Non-pigmented ciliary epithelial cell (primary cell): ENCODE results near the gene TRMT10B.
A peak's percentile ranks its signal among the peaks of the same experiment; 100 is the strongest.

Experiments
- DNase-seq: peaks from one replicate; pipeline ENCODE4 v3.0.0-alpha.2; 2010; ENCODE audit warnings: low read depth

The TRMT10B gene, protein sequence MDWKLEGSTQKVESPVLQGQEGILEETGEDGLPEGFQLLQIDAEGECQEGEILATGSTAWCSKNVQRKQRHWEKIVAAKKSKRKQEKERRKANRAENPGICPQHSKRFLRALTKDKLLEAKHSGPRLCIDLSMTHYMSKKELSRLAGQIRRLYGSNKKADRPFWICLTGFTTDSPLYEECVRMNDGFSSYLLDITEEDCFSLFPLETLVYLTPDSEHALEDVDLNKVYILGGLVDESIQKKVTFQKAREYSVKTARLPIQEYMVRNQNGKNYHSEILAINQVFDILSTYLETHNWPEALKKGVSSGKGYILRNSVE

DNA sequence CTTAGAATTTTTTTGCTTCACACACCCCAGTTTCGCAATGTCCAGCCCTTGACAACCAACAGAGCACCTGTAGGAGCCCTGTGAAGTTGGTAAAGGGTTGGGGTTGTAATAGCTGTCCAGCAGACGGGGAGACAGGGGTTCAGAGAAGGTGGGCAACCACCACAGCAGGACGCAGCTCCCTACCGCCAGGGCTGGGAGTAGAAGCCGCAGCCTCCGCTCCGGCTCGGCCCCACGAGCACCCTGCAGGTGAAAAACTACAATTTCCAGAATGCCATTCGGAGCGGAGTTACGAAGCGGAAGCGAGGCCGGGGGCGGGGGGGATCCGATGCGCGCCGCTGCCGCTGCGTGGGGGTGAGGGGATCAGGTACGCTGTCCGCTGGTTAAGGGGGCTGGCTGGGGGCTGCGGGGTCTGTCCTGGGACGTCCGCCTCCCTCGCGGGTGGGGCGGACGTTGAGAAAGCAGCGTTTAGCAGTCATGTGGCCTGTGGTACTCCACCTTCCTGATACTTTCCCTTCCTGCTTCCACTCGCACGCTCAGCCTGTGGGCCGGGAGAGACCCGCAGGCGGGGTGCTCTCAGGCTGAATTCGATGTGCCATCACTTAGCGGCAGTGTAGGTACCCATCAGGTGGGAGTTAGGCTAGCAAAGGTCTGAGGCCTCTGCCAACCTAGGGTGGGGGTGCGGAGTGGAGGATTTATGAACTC lies at the start of gene TRMT10B:
Gene TRMT10B, plus strand, starts transcription at position 317 of the 702 bp plus-strand sequence. CDS start 8,127 bp downstream, outside the sequence.
- no peak for DNase-seq

DNA sequence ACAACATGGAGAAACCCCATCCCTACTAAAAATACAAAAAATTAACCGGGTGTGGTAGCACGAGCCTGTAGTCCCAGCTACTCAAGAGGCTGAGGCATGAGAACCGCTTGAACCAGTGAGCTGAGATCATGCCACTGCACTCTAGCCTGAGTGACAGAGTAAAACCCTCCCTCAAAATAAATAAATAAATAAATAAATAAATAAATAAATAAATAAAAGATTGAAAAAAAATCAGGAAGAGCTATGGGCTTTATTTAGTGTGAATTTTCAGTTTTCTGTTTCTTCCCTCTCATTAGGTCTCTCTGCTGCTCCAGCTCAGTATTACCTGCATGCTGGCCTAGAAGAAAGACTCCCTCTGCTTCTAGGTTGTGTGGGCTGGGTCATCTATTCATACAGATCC lies 47.8 kb upstream of the TRMT10B start:
- no peak for DNase-seq

GRCh38 chr9:37706290-37706689 lies 47.3 kb upstream of the TRMT10B start:
- no peak for DNase-seq

GRCh38 chr9:37707748-37708147 lies 45.9 kb upstream of the TRMT10B start:
- no peak for DNase-seq

DNA sequence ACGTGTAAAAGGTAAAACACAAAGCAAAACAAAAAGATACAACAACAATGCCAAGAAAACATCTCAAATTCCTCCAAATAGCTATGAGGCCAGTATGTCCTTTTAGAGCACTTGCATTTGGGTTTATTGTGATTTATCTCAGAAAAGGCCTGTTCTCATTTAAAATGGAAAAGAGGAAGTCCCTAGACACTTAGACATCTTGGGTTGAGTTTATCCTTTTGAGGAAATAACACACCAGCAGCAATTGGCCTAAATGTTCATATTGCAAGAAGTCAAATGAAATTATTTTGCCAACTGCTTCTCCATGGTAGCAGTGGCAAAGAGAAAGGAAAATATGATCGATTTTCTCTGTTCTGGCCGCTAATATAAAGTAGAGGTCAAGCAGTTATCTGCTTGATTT lies 43.6 kb upstream of the TRMT10B start:
- no peak for DNase-seq

DNA sequence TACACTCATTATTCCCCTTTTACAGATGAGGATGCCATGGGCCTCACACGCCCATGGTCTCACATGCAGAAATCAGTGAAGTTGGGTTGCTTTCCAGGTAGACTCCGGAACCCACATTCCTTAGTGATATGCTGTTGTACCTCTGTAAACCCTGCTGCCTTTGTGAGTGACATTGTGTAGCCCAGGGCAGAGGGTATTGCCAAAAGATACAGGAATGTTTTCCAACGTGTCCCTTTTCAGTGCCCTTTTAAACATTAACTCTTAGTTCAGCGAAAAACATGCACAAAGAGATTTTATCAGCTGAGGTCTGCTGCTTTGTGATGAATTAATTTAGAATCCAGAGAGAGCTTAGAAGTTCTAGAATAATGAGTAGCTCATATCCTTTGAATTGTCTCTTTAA lies 38.3 kb upstream of the TRMT10B start:
- DNase-seq, result no peak

DNA sequence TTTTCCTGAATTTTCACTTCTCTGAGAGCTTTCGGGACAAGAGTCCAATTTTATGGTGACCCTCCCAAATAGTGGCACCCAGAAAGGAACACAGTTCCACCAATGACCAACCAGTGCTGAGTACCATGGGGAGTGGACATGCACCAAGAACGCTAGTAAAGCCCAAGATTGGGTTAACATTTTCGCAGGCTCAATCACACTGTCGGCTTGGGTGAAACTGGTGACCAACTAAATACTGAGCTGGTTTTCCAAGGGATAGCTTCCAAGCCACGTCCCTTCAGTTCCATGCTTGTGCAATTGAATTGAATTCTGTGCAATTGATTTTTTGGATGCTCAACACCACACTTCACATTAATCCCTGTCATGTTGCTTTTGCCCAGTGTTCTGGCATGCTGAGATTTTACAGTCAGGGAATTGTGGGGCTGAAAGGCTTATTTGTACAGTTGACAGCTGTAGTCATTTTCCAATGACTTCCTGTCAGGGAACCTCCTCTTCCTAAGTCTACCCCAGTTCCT lies 37.6 kb upstream of the TRMT10B start:
- no peak for DNase-seq

DNA sequence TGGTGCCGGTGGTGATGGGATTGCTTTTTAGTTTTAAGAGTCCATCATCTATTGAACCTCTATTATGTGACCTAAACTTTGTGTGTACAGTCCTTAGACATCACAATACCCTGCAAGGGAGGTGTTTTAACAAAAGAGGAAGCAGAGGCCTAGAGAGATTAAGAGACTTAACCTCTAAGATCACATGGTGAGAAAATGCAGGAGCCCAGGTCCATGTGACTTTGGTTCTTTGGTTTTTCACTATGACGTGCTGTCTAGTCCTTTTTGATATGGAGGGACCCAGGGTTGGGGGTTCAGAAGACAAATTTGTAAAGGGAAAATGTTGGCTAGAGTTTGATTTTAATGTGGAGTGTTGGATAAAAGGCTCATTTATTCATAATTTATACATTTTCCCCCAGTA lies 34.1 kb upstream of the TRMT10B start:
- no peak for DNase-seq

- no peak for DNase-seq
Observed at GRCh38 chr9:37727013-37727412, 26.6 kb upstream of the TRMT10B start.

DNA sequence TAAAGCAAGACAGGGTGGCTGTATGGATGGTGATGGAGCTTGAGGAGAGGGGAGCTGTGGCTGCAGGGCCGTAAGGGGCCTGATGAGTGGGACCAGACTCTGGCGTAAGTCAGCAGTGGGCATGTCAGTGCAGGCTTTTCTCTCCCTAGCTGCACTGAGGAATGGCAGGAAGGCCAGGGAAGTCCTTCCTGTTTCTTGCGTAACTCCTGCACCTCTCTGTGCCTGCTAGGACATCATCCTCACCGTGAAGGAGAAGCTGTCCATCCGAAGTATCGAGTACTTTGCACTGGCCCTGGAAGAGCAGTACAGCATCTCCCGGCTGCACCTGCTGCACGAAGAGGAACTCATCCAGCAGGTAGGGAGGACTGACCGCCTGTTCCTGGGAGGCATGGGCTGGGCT lies 24.1 kb upstream of the TRMT10B start:
- no peak for DNase-seq

DNA sequence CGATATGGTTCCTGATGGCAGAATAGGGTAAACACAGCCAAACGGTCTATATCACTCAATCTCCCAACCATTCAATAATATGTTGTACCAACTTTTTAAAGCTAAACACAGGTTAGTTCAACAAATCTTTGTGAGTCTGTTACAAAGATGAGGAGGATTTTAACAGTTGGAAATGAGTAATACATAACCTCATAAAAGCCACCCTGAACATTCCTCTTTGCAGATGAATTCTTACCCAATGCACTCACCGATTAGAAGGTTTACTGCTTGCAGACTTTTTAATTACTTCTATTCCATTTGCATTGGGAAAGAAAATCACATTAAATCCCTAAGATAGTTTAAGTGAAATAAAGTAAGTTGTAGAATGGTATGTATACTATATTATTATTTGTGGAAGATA lies 23.3 kb upstream of the TRMT10B start:
- peak; percentile 1 for DNase-seq

GRCh38 chr9:37730839-37731238 lies 22.8 kb upstream of the TRMT10B start:
- DNase-seq, result no peak

GRCh38 chr9:37732086-37732741 lies 21.4 kb upstream of the TRMT10B start:
- DNase-seq, result no peak

DNA sequence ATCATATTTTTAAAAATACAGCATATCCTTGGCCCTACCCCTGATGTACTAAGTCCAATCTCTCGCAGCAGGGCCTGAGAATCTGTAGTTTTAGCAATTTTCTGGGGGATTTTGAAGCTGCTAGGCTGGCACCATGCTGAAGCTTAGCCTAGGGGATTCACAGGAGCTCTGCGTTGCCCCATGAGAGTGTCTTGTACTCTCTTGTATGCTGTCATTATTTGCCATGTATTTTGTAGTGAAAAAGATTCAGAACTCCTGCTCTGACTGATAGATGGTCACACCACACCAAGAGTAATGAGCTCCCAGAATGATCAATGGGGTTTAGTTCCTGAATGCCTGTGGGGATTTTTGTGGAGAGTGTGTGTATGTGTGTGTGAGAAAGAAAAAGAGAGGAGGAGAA lies 20.7 kb upstream of the TRMT10B start:
- DNase-seq, result no peak

DNA sequence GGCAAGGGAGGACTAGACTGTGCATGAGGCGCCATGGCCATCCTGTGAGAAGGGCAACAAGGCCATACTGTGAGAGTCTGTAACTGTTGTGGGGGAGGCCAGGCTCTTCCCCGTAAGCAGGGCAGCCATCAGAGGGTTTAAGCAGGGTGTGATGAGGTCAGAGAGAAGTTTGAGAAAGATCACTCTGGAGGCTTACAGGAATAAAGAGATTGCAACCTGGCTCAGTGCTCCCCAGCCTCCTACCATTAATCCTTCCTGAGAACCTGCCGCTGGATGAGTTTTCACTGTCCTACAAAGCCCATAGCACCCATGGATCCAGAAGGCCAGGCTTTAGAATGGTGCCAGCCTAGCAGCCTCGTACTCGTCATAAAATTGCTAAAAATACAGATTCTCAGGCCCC lies 14.4 kb upstream of the TRMT10B start:
- no peak for DNase-seq

GRCh38 chr9:37740128-37740527 lies 13.5 kb upstream of the TRMT10B start:
- DNase-seq, result no peak

DNA sequence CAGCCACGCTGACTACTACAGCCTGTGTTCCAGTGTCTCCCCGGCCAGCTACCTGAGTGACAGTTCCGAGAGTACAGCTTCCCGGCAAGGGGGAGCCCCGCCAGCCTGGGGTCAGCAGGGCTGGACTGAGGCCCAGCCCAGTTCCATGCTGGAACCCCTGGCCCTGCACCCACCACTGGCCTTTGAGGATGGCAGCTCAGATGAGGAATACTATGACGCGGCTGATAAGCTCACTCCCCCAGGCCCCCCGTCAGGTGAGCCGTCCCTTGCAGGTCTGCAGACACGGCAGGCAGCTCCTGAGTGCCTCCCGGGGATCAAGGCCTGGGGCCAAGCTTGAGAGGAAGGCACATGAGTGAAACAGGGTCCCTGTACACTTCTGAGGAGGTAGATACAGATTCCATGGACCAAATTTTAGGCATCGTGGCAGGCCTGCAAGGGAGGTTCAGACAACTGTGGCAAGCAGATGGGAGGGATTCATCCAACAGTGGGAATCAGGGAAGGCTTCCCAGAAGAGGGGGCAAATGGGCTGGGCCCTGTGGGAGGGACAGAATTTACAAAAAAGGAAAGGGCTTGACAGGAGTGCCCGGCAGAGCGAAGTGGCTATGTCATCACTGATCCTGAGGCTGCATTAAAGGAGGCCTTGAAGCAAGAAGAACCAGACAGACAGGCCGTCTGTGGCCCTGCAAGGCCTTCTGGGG lies 12.8 kb upstream of the TRMT10B start:
- no peak for DNase-seq

DNA sequence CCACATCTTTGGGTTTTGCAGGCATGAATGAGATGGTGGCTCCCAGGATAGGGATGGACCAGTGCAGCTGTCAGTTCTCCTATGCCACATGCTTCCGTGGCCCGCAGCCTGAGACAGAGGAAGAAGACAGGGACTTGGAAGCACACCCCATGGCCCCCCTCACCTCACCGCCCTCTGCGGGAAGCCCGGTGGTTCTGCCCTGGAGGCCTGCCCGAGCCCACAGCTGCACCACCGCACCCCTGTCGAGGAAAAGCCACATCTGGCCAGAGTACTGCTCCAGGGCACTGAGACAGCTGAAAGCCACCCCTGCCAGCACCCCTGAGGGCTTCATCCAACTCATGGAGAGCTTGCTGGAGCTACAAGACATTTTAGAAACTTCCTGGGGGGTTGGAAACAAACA lies 7.6 kb upstream of the TRMT10B start:
- no peak for DNase-seq

GRCh38 chr9:37746448-37747270 lies 6.9 kb upstream of the TRMT10B start:
- peak; percentile 43 for DNase-seq

- DNase-seq, result peak; percentile 30
Observed at GRCh38 chr9:37747271-37747753, 6.3 kb upstream of the TRMT10B start.

GRCh38 chr9:37749129-37749528 lies 4.5 kb upstream of the TRMT10B start:
- DNase-seq, result no peak
